Islet of Langerhans (tissue), 1 donor: ENCODE data around the gene TFAP2D.

Experiments
- FAIRE-seq: peaks from one replicate; lab custom pipeline; 2011; peaks lifted over from hg19 to GRCh38; lab: Jason Lieb, UNC

The TFAP2D gene

GRCh38 chr6:50819466-50819903 is 106.2 kb downstream of the TFAP2D start:
- FAIRE-seq: no peak

GRCh38 chr6:50819904-50820868 is 106.9 kb downstream of the TFAP2D start:
- no peak for FAIRE-seq

GRCh38 chr6:50820869-50821264 is 107.5 kb downstream of the TFAP2D start:
- FAIRE-seq: no peak

- no peak for FAIRE-seq
Measured at GRCh38 chr6:50821441-50822077, 108.2 kb downstream of the TFAP2D start.

- no peak for FAIRE-seq
Measured at GRCh38 chr6:50822078-50822476, 108.8 kb downstream of the TFAP2D start.
